IPS DF 4.7 (cell line): ENCODE results near the gene KLHDC8A.

Experiments
- DNase-seq: peaks from one replicate; pipeline ENCODE4 v3.0.0-alpha.2; 2013; ENCODE audit warnings: low spot score; ENCODE audit errors: extremely low read depth

The KLHDC8A gene

GRCh38 chr1:205344066-205344928 is 12.4 kb downstream of the KLHDC8A start:
- no peak for DNase-seq

- DNase-seq: no peak
Measured at GRCh38 chr1:205343431-205344065, 13.2 kb downstream of the KLHDC8A start.

- no peak for DNase-seq
Measured at GRCh38 chr1:205342986-205343385, 13.7 kb downstream of the KLHDC8A start.

- DNase-seq: no peak
Measured at GRCh38 chr1:205340676-205341075, 16.0 kb downstream of the KLHDC8A start.

- DNase-seq: no peak
Measured at GRCh38 chr1:205339717-205340116, 17.0 kb downstream of the KLHDC8A start.

- DNase-seq: no peak
Measured at GRCh38 chr1:205339197-205339702, 17.5 kb downstream of the KLHDC8A start.

- DNase-seq: no peak
Measured at GRCh38 chr1:205338011-205338410, 18.7 kb downstream of the KLHDC8A start.

- no peak for DNase-seq
Measured at GRCh38 chr1:205337481-205337880, 19.2 kb downstream of the KLHDC8A start.

GRCh38 chr1:205335692-205336091 is 21.0 kb downstream of the KLHDC8A start:
- no peak for DNase-seq

GRCh38 chr1:205332015-205332791 is 24.5 kb downstream of the KLHDC8A start:
- DNase-seq: no peak

GRCh38 chr1:205330150-205330549 is 26.6 kb downstream of the KLHDC8A start:
- no peak for DNase-seq

- DNase-seq: no peak
Measured at GRCh38 chr1:205329719-205330118, 27.0 kb downstream of the KLHDC8A start.

- DNase-seq: no peak
Measured at GRCh38 chr1:205328476-205328875, 28.2 kb downstream of the KLHDC8A start.

- DNase-seq: no peak
Measured at GRCh38 chr1:205326812-205327466, 29.8 kb downstream of the KLHDC8A start.

GRCh38 chr1:205325334-205325884 is 31.3 kb downstream of the KLHDC8A start:
- DNase-seq: peak; percentile 87

GRCh38 chr1:205324781-205325180 is 31.9 kb downstream of the KLHDC8A start:
- no peak for DNase-seq

GRCh38 chr1:205323794-205324193 is 32.9 kb downstream of the KLHDC8A start:
- DNase-seq: no peak

GRCh38 chr1:205321959-205322283 is 34.8 kb downstream of the KLHDC8A start:
- DNase-seq: no peak

- peak; percentile 82 for DNase-seq
Measured at GRCh38 chr1:205321162-205321958, 35.4 kb downstream of the KLHDC8A start, which contains the start of gene NUAK2. TSS of gene NUAK2 (minus strand) at chr1:205321745. CDS start at chr1:205321628, 117 bp downstream.
